Stomach (tissue), 9 donors: Measurements from ENCODE around the gene SPATA32. TPM values are rescaled to one million over a fixed set of nuclear protein-coding genes. Genes with fewer than 3 reads are reported as not detected.
A peak's percentile ranks its signal among the peaks of the same experiment; 100 is the strongest.

ENCODE experiments used
- DNase-seq, 2 donors: peaks; one replicate each; pipeline versions ENCODE4 v3.0.0 to v3.0.0-alpha.2; 2013 to 2019
- H3K27ac ChIP-seq, 5 donors: fragments of 200-600 bp in 4 of 5; sonication (generic) in 4 of 5; one replicate each; pipeline ENCODE4 v1.5.1; 2013 to 2019; ENCODE audit warnings: mild to moderate bottlenecking in 1 of 5, moderate library complexity in 1 of 5
- H3K27me3 ChIP-seq, 3 donors: fragments of 200-600 bp; sonication (generic); one replicate each; pipeline ENCODE4 v1.5.1; 2017 to 2019; ENCODE audit warnings: mixed run types in 1 of 3
- H3K36me3 ChIP-seq, 4 donors: fragments of 200-600 bp; sonication (generic); 1 replicate in 3 of 4; 2 replicates in 1 of 4; pipeline ENCODE4 v1.5.1; 2016 to 2019
- H3K4me1 ChIP-seq, 4 donors: fragments of 200-600 bp; sonication (generic); one replicate each; pipeline ENCODE4 v1.5.1; 2016 to 2019
- H3K4me3 ChIP-seq, 4 donors: fragments of 200-600 bp; sonication (generic) in 3 of 4; one replicate each; pipeline ENCODE4 v1.5.1; 2016 to 2019; ENCODE audit warnings: mild to moderate bottlenecking in 1 of 4
- H3K9me3 ChIP-seq, 4 donors: fragments of 200-600 bp; sonication (generic); one replicate each; pipeline ENCODE4 v1.5.1; 2016 to 2019
- CTCF ChIP-seq, 7 experiments: fragments of 450-650 bp in 4 of 7; fragments of 200-600 bp in 3 of 7; sonication (generic) in 3 of 7; IDR thresholded peaks; one replicate each; pipeline ENCODE4 v1.5.1; 2016 to 2019; ENCODE audit warnings: antibody characterized with exemption in 7 of 7, control low read depth in 2 of 7, mild to moderate bottlenecking in 1 of 7
- EP300 ChIP-seq: sonication (generic); formaldehyde crosslinking; IDR thresholded peaks from one replicate; pipeline ENCODE4 v1.6.1; 2017; ENCODE audit warnings: antibody characterized with exemption
- POLR2A ChIP-seq, 4 donors: fragments of 450-650 bp; IDR thresholded peaks; one replicate each; pipeline ENCODE4 v1.6.1; 2016; ENCODE audit warnings: antibody characterized with exemption in 4 of 4, control low read depth in 2 of 4, mild to moderate bottlenecking in 1 of 4, moderate library complexity in 1 of 4
- POLR2AphosphoS5 ChIP-seq, 3 donors: sonication (generic); formaldehyde crosslinking; IDR thresholded peaks; one replicate each; pipeline ENCODE4 v1.6.1; 2016; ENCODE audit warnings: antibody characterized with exemption in 3 of 3
- WGBS, 5 donors: extraction: QIAGEN DNeasy Blood & Tissue Kit in 3 of 5; methylation state at CpG; one replicate each; pipeline versions ENCODE4 v1.1.5 to v1.1.7; 2013 to 2018; 5-methylcytosine and 5-hydroxymethylcytosine counted together
- intact Hi-C: fragments of 100-400 bp; cut with DNase I; formaldehyde crosslinking; loops from one replicate; pipeline ENCODE4 v1.15.1; 2023; ENCODE audit warnings: low total_unique reads
- polyA plus RNA-seq, 3 donors: library from polyadenylated mRNA; stranded (reverse); fragments of 200-250 nt; gene quantifications; one replicate each; pipeline ENCODE4 v1.2.3, GENCODE V29; 2013
- total RNA-seq, 5 donors: library from RNA; depleted of rRNA; stranded (reverse); fragments of >200 nt; gene quantifications; one replicate each; pipeline versions ENCODE4 v1.1.0 to v1.2.3, GENCODE V29; 2014 to 2016
- donor health status: healthy with polysubstance abuse.
- donor health status: Bipolar disorder and iron deficiency.
- donor health status: healthy.

The SPATA32 gene
- total and polyA plus RNA-seq, 8 donors: not detected

- intact Hi-C loops: no loop called here
- DNase-seq: peak in 1 of 2 donors; percentile 77
- Histone ChIP-seq H3K36me3 (peaks cover 43 to 85% (median 73%) of the 10 kb centered on the region in 4 donors), H3K9me3 (no peaks in the 10 kb centered on the region), H3K4me3 (no peak overlapping the region), H3K27me3 (no peaks in the 10 kb centered on the region), H3K4me1 (peaks cover 25 to 74% (median 47%) of the 10 kb centered on the region in 4 donors), H3K27ac (peak overlapping the region in 4 of 5 donors; percentile 60 to 88 (median 69))
- TF ChIP-seq CTCF (IDR thresholded peaks at IDR 0.05): no peak
- TF ChIP-seq POLR2A (IDR thresholded peaks at IDR 0.05): no peak
- no peak for TF ChIP-seq EP300
- TF ChIP-seq POLR2AphosphoS5 (IDR thresholded peaks at IDR 0.05): peak in 2 of 3 donors; percentile 50 to 64
- 60 to 66% (median 63%) methylated on average over 20 to 21 of the region's 21 CpGs for WGBS, 5 donors
Observed at GRCh38 chr17:45282683-45283644, 21.1 kb upstream of the SPATA32 start.

- H3K9me3 ChIP-seq: no peaks in the 10 kb centered on the region
- H3K4me1 ChIP-seq: peaks cover 32 to 72% (median 48%) of the 10 kb centered on the region in 4 donors
- 57 to 71% (median 63%) methylated on average over 3 of the region's 3 CpGs for WGBS, 5 donors
Observed at GRCh38 chr17:45279898-45280297, 18.0 kb upstream of the SPATA32 start.

GRCh38 chr17:45277992-45278391 is 16.1 kb upstream of the SPATA32 start:
- H3K27me3 ChIP-seq: no peaks in the 10 kb centered on the region
- TF ChIP-seq POLR2AphosphoS5 (IDR thresholded peaks at IDR 0.05): peak in 2 of 3 donors; percentile 24 to 30
- no peak for TF ChIP-seq CTCF (IDR thresholded peaks at IDR 0.05)
- 15 to 39% (median 20%) methylated on average over 7 of the region's 7 CpGs for WGBS, 5 donors
- no peaks in the 10 kb centered on the region for H3K9me3 ChIP-seq
- peaks cover 15 to 53% (median 34%) of the 10 kb centered on the region in 4 donors for H3K4me1 ChIP-seq
- intact Hi-C loops: loop anchor here (5.0 kb wide), 1 partner anchor 104 kb away; no protein-coding TSS in a partner anchor
- DNase-seq: peak; percentile 55 to 67
- no peak overlapping the region for H3K4me3 ChIP-seq
- peak overlapping the region; percentile 73 to 85 (median 81) for H3K27ac ChIP-seq
- H3K36me3 ChIP-seq: peaks cover 19 to 57% (median 40%) of the 10 kb centered on the region in 4 donors

More at GRCh38 chr17:45279898-45280297, 18.0 kb upstream of the SPATA32 start:
- Histone ChIP-seq H3K27me3 (no peaks in the 10 kb centered on the region), H3K36me3 (peaks cover 19 to 57% (median 42%) of the 10 kb centered on the region in 4 donors), H3K27ac (peak overlapping the region in 3 of 5 donors; percentile 0 to 85 (median 82)), H3K4me3 (no peak overlapping the region)
- TF ChIP-seq EP300 (no peak), POLR2AphosphoS5 (IDR thresholded peaks at IDR 0.05) (no peak), POLR2A (IDR thresholded peaks at IDR 0.05) (no peak)
- DNase-seq: peak in 1 of 2 donors; percentile 4
- intact Hi-C loops: loop anchor here (5.0 kb wide), 1 partner anchor 102 kb away; no protein-coding TSS in a partner anchor

- 17 to 32% (median 19%) methylated on average over 16 of the region's 16 CpGs for WGBS, 5 donors
- Histone ChIP-seq H3K9me3 (no peaks in the 10 kb centered on the region), H3K27me3 (no peaks in the 10 kb centered on the region), H3K4me1 (peaks cover 11 to 46% (median 31%) of the 10 kb centered on the region in 4 donors), H3K27ac (peak overlapping the region; percentile 73 to 85 (median 81)), H3K4me3 (no peak overlapping the region), H3K36me3 (peaks cover 19 to 57% (median 40%) of the 10 kb centered on the region in 4 donors)
- TF ChIP-seq EP300: no peak
- TF ChIP-seq CTCF (IDR thresholded peaks at IDR 0.05): peak in 6 of 7 experiments; percentile 45 to 97 (median 80)
- TF ChIP-seq POLR2AphosphoS5 (IDR thresholded peaks at IDR 0.05): peak; percentile 63 to 94 (median 83)
- peak; percentile 97 to 99 for DNase-seq
- intact Hi-C loops: loop anchor here (5.0 kb wide), 1 partner anchor 105 kb away; no protein-coding TSS in a partner anchor
Observed at GRCh38 chr17:45277216-45277849, 15.4 kb upstream of the SPATA32 start.
